ENCODE data around the gene COG5.

Gene COG5

GRCh38 chr7:107593025-107593410 lies 29.3 kb upstream of the COG5 start:
- Histone ChIP-seq H3K36me3 (ENCODE audit: control insufficient read depth, low read length) (peaks cover 29% of the 10 kb centered on the region), H4K20me1 (ENCODE audit: control insufficient read depth, insufficient read depth, low read depth, low read length) (no peaks in the 10 kb centered on the region), H3K4me3 (ENCODE audit: low read length) (no peak overlapping the region), H3K79me2 (ENCODE audit: control insufficient read depth, low read length) (no peaks in the 10 kb centered on the region), H3K4me1 (ENCODE audit: control insufficient read depth, low read length) (no peaks in the 10 kb centered on the region), H3K9me2 (replicated peaks; ENCODE audit: control insufficient read depth, low read length) (no peaks in the 10 kb centered on the region), H3K4me2 (ENCODE audit: low read length) (no peak overlapping the region), H3F3A (ENCODE audit: control insufficient read depth, insufficient read depth) (no peaks in the 10 kb centered on the region), H3K27me3 (ENCODE audit: control insufficient read depth, low read length) (no peaks in the 10 kb centered on the region), H3K9me3 (ENCODE audit: control insufficient read depth, insufficient read depth, low read length) (no peaks in the 10 kb centered on the region), H3K27ac (ENCODE audit: low read depth, low read length) (no peak overlapping the region)
- no peak for TF ChIP-seq CTCF (IDR thresholded peaks at IDR 0.05; ENCODE audit: low read depth, low read length, poor library complexity, severe bottlenecking)
- TF ChIP-seq EZH2phosphoT487 (IDR thresholded peaks at IDR 0.05; ENCODE audit: borderline replicate concordance, low read length): no peak

- no peak overlapping the region for H3K4me3 ChIP-seq (ENCODE audit: low read length)
- H3K9me2 ChIP-seq (replicated peaks; ENCODE audit: control insufficient read depth, low read length): no peaks in the 10 kb centered on the region
- TF ChIP-seq CTCF (IDR thresholded peaks at IDR 0.05; ENCODE audit: low read depth, low read length, poor library complexity, severe bottlenecking) (no peak), EZH2phosphoT487 (IDR thresholded peaks at IDR 0.05; ENCODE audit: borderline replicate concordance, low read length) (no peak)
- no peaks in the 10 kb centered on the region for H3K79me2 ChIP-seq (ENCODE audit: control insufficient read depth, low read length)
- H3K36me3 ChIP-seq (ENCODE audit: control insufficient read depth, low read length): peaks cover 29% of the 10 kb centered on the region
- H3F3A ChIP-seq (ENCODE audit: control insufficient read depth, insufficient read depth): no peaks in the 10 kb centered on the region
- H3K9me3 ChIP-seq (ENCODE audit: control insufficient read depth, insufficient read depth, low read length): no peaks in the 10 kb centered on the region
- H3K27ac ChIP-seq (ENCODE audit: low read depth, low read length): no peak overlapping the region
- H3K4me1 ChIP-seq (ENCODE audit: control insufficient read depth, low read length): no peaks in the 10 kb centered on the region
- no peaks in the 10 kb centered on the region for H3K27me3 ChIP-seq (ENCODE audit: control insufficient read depth, low read length)
- H3K4me2 ChIP-seq (ENCODE audit: low read length): no peak overlapping the region
- H4K20me1 ChIP-seq (ENCODE audit: control insufficient read depth, insufficient read depth, low read depth, low read length): no peaks in the 10 kb centered on the region
Observed at GRCh38 chr7:107592361-107593024, 28.8 kb upstream of the COG5 start.

DNA sequence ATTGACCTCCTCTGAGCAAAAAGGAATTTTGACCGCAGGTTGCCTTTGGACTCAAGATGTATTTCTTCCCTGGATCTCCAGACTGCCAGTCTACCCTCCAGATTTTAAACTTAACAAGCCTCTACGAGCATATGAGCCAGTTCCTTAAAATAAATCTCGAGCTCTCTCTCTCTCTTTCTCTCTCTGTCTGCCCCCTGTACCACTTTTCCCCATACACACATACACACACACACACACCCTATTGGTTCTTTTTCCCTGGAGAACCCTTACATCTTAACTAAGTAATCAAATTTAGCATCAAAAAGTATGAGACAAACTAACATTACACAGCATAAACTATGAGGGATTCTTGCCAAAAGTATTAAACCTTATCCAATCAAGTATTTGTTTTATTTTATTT lies 27.7 kb upstream of the COG5 start:
- TF ChIP-seq EZH2phosphoT487 (IDR thresholded peaks at IDR 0.05; ENCODE audit: borderline replicate concordance, low read length): no peak
- no peaks in the 10 kb centered on the region for H3K9me2 ChIP-seq (replicated peaks; ENCODE audit: control insufficient read depth, low read length)
- H3K79me2 ChIP-seq (ENCODE audit: control insufficient read depth, low read length): no peaks in the 10 kb centered on the region
- no peak overlapping the region for H3K4me2 ChIP-seq (ENCODE audit: low read length)
- H4K20me1 ChIP-seq (ENCODE audit: control insufficient read depth, insufficient read depth, low read depth, low read length): no peaks in the 10 kb centered on the region
- H3K4me1 ChIP-seq (ENCODE audit: control insufficient read depth, low read length): no peaks in the 10 kb centered on the region
- peaks cover 27% of the 10 kb centered on the region for H3K36me3 ChIP-seq (ENCODE audit: control insufficient read depth, low read length)
- no peaks in the 10 kb centered on the region for H3K9me3 ChIP-seq (ENCODE audit: control insufficient read depth, insufficient read depth, low read length)
- H3F3A ChIP-seq (ENCODE audit: control insufficient read depth, insufficient read depth): no peaks in the 10 kb centered on the region
- no peak overlapping the region for H3K4me3 ChIP-seq (ENCODE audit: low read length)
- no peak overlapping the region for H3K27ac ChIP-seq (ENCODE audit: low read depth, low read length)
- no peaks in the 10 kb centered on the region for H3K27me3 ChIP-seq (ENCODE audit: control insufficient read depth, low read length)

DNA sequence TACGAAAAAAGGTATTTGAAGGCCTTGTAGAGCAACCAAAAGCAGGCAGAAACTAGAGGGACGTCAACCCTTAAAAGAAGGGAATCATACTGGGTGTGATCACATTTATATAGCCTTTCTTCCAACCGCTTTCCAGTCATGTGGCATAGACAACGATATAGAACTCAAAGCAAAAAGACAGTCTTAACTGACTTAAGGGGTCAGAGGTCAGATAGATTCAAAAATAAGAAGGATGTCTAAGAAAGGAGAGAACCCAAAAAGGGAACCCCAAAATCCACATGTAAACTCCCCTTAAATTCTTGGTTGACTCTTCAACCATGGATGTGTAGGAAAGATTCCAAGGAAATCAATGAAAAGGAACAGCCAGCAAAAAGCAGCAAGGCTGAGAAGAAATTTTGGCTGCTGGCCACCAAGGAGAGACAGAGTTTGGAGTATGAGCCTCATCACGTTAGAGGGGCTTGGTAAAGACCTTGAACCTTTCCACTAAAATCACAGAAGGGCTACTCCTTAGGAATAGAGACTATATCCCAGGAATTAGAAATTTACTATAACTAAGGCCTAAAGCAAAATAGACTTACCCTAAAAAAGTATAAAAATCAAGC lies 24.9 kb upstream of the COG5 start:
- H3F3A ChIP-seq (ENCODE audit: control insufficient read depth, insufficient read depth): no peaks in the 10 kb centered on the region
- H3K4me1 ChIP-seq (ENCODE audit: control insufficient read depth, low read length): no peaks in the 10 kb centered on the region
- H3K27ac ChIP-seq (ENCODE audit: low read depth, low read length): no peak overlapping the region
- no peak overlapping the region for H3K4me2 ChIP-seq (ENCODE audit: low read length)
- TF ChIP-seq EZH2phosphoT487 (IDR thresholded peaks at IDR 0.05; ENCODE audit: borderline replicate concordance, low read length) (no peak), CTCF (IDR thresholded peaks at IDR 0.05; ENCODE audit: low read depth, low read length, poor library complexity, severe bottlenecking) (no peak)
- H3K36me3 ChIP-seq (ENCODE audit: control insufficient read depth, low read length): peaks cover 33% of the 10 kb centered on the region
- H3K9me3 ChIP-seq (ENCODE audit: control insufficient read depth, insufficient read depth, low read length): no peaks in the 10 kb centered on the region
- H3K79me2 ChIP-seq (ENCODE audit: control insufficient read depth, low read length): no peaks in the 10 kb centered on the region
- H3K27me3 ChIP-seq (ENCODE audit: control insufficient read depth, low read length): no peaks in the 10 kb centered on the region
- no peak overlapping the region for H3K4me3 ChIP-seq (ENCODE audit: low read length)
- H4K20me1 ChIP-seq (ENCODE audit: control insufficient read depth, insufficient read depth, low read depth, low read length): no peaks in the 10 kb centered on the region
- H3K9me2 ChIP-seq (replicated peaks; ENCODE audit: control insufficient read depth, low read length): no peaks in the 10 kb centered on the region

Data from DOHH2 (cell line).